H1 (cell line): ENCODE data around the gene INIP. TPM values are rescaled to one million over a fixed set of nuclear protein-coding genes. Genes with fewer than 3 reads are reported as not detected.

Source experiments
- CTCF ChIA-PET: fragments of 300-600 bp; sonication (Branson Sonifier 250); formaldehyde crosslinking; loops from one replicate; lab custom pipeline; 2021; ENCODE audit not compliant: partially characterized antibody; lab: Charles Lee
- POLR2A ChIA-PET: fragments of 300-600 bp; sonication (Branson Sonifier 250); formaldehyde crosslinking; loops from one replicate; lab custom pipeline; 2021; ENCODE audit warnings: inconsistent platforms; ENCODE audit not compliant: partially characterized antibody; lab: Charles Lee
- DNase-seq, 2 experiments: peaks; one replicate each; pipeline versions ENCODE4 v3.0.0 to v3.0.0-alpha.2; 2010 to 2022; ENCODE audit warnings: low spot score in 2 of 2, low read depth in 1 of 2, mixed read lengths in 1 of 2
- FAIRE-seq: peaks from 2 replicates; lab custom pipeline; 2011; peaks lifted over from hg19 to GRCh38; lab: Jason Lieb, UNC
- H2AFZ ChIP-seq: 2 replicates; pipeline ENCODE4 v1.8.1; 2012; ENCODE audit warnings: low read length, inconsistent platforms
- H2AK5ac ChIP-seq: 2 replicates; pipeline ENCODE4 v1.6.1; 2013; ENCODE audit warnings: low read depth, low read length
- H2BK120ac ChIP-seq: replicated peaks from 2 replicates; pipeline ENCODE3; 2013; ENCODE audit warnings: low read depth, low read length, inconsistent platforms
- H2BK12ac ChIP-seq: 2 replicates; pipeline ENCODE4 v1.6.1; 2013; ENCODE audit warnings: low read depth, low read length
- H2BK15ac ChIP-seq: 2 replicates; pipeline ENCODE4 v1.6.1; 2013; ENCODE audit warnings: low read length
- H2BK20ac ChIP-seq: 2 replicates; pipeline ENCODE4 v1.6.1; 2013; ENCODE audit warnings: low read length
- H2BK5ac ChIP-seq: 2 replicates; pipeline ENCODE4 v1.6.1; 2013; ENCODE audit warnings: low read depth, low read length
- H3K14ac ChIP-seq: 2 replicates; pipeline ENCODE4 v1.6.1; 2013; ENCODE audit warnings: inconsistent platforms; ENCODE audit not compliant: insufficient read length
- H3K18ac ChIP-seq: 2 replicates; pipeline ENCODE4 v1.6.1; 2013; ENCODE audit warnings: low read length; ENCODE audit errors: extremely low read depth
- H3K23ac ChIP-seq: 2 replicates; pipeline ENCODE4 v1.6.1; 2013; ENCODE audit warnings: inconsistent platforms; ENCODE audit not compliant: insufficient read length
- H3K23me2 ChIP-seq: 2 replicates; pipeline ENCODE4 v1.6.1; 2013; ENCODE audit warnings: low read depth, low read length
- H3K27ac ChIP-seq: 2 replicates; pipeline ENCODE4 v1.6.1; 2011; ENCODE audit warnings: low read depth, low read length, inconsistent platforms
- H3K27me3 ChIP-seq, 4 experiments: replicated peaks in 1 of 4; 1 replicate in 1 of 4; 2 replicates in 3 of 4; pipeline versions ENCODE4 v1.6.1 to v1.8.1; 2011 to 2013; ENCODE audit warnings: low read length in 3 of 4, mild to moderate bottlenecking in 3 of 4, inconsistent platforms in 2 of 4, mixed read lengths in 2 of 4, moderate library complexity in 1 of 4; ENCODE audit not compliant: control insufficient read depth in 3 of 4, insufficient read depth in 3 of 4; ENCODE audit errors: extremely low read depth in 1 of 4
- H3K36me3 ChIP-seq, 4 experiments: 2 replicates each; pipeline versions ENCODE4 v1.6.1 to v1.8.1; 2011 to 2013; ENCODE audit warnings: mild to moderate bottlenecking in 4 of 4, low read length in 3 of 4, moderate library complexity in 2 of 4, control low read depth in 1 of 4, inconsistent platforms in 1 of 4; ENCODE audit not compliant: insufficient read depth in 4 of 4, control insufficient read depth in 2 of 4
- H3K4ac ChIP-seq: replicated peaks from 2 replicates; pipeline ENCODE3; 2013; ENCODE audit warnings: low read length, low read depth, mixed read lengths, inconsistent platforms; ENCODE audit not compliant: insufficient read length
- H3K4me1 ChIP-seq, 4 experiments: replicated peaks in 1 of 4; 1 replicate in 1 of 4; 2 replicates in 3 of 4; pipeline versions ENCODE4 v1.6.1 to v1.8.1; 2011 to 2013; ENCODE audit warnings: low read length in 3 of 4, inconsistent platforms in 2 of 4, mixed read lengths in 1 of 4; ENCODE audit not compliant: insufficient read depth in 4 of 4, control insufficient read depth in 3 of 4
- H3K4me2 ChIP-seq, 2 experiments: 2 replicates each; pipeline versions ENCODE4 v1.6.1 to v1.8.1; 2011 to 2013; ENCODE audit warnings: low read depth in 2 of 2, low read length in 2 of 2, control low read depth in 1 of 2, inconsistent platforms in 1 of 2, mild to moderate bottlenecking in 1 of 2; ENCODE audit not compliant: insufficient read depth in 1 of 2
- H3K4me3 ChIP-seq, 4 experiments: fragments of 200-600, 300-600 bp in 1 of 4; sonication (generic), shearing (Covaris generic), sonication (Bioruptor Twin) in 1 of 4; 2 replicates each; pipeline versions ENCODE4 v1.5.1 to v1.8.1; 2011 to 2016; ENCODE audit warnings: low read length in 4 of 4, low read depth in 3 of 4, control low read depth in 2 of 4, inconsistent platforms in 2 of 4, mild to moderate bottlenecking in 2 of 4, mixed read lengths in 1 of 4, moderate library complexity in 1 of 4; ENCODE audit not compliant: insufficient read depth in 2 of 4; ENCODE audit errors: extremely low read depth in 1 of 4
- H3K56ac ChIP-seq: replicated peaks from 2 replicates; pipeline ENCODE3; 2013; ENCODE audit warnings: low read depth, mild to moderate bottlenecking, mixed read lengths, low read length, inconsistent platforms; ENCODE audit not compliant: insufficient read length
- H3K79me1 ChIP-seq: 2 replicates; pipeline ENCODE4 v1.6.1; 2013; ENCODE audit warnings: low read depth, low read length, control low read depth
- H3K79me2 ChIP-seq, 2 experiments: 2 replicates each; pipeline versions ENCODE4 v1.6.1 to v1.8.1; 2012 to 2013; ENCODE audit warnings: low read length in 2 of 2, mild to moderate bottlenecking in 2 of 2, inconsistent platforms in 1 of 2; ENCODE audit not compliant: insufficient read depth in 2 of 2, control insufficient read depth in 1 of 2
- H3K9ac ChIP-seq, 4 experiments: replicated peaks in 1 of 4; 1 replicate in 1 of 4; 2 replicates in 3 of 4; pipeline versions ENCODE4 v1.6.1 to v1.8.1; 2011 to 2013; ENCODE audit warnings: low read depth in 3 of 4, low read length in 3 of 4, control low read depth in 2 of 4, mild to moderate bottlenecking in 2 of 4, moderate library complexity in 2 of 4, inconsistent platforms in 1 of 4; ENCODE audit errors: extremely low read depth in 1 of 4
- H3K9me3 ChIP-seq, 2 experiments: 2 replicates each; pipeline versions ENCODE4 v1.6.1 to v1.8.1; 2012 to 2013; ENCODE audit warnings: mild to moderate bottlenecking in 2 of 2, moderate library complexity in 2 of 2, control low read depth in 1 of 2, inconsistent platforms in 1 of 2, low read depth in 1 of 2, low read length in 1 of 2, mixed read lengths in 1 of 2; ENCODE audit not compliant: insufficient read depth in 2 of 2
- H4K20me1 ChIP-seq, 2 experiments: replicated peaks in 1 of 2; 2 replicates each; pipeline versions ENCODE3 to v1.8.1; 2011 to 2013; ENCODE audit warnings: inconsistent platforms in 2 of 2, low read length in 2 of 2, mild to moderate bottlenecking in 1 of 2; ENCODE audit not compliant: insufficient read depth in 2 of 2, control insufficient read depth in 1 of 2
- H4K5ac ChIP-seq: 2 replicates; pipeline ENCODE4 v1.6.1; 2013; ENCODE audit warnings: low read length, low read depth, mixed read lengths, inconsistent platforms; ENCODE audit not compliant: insufficient read length
- H4K8ac ChIP-seq: 2 replicates; pipeline ENCODE4 v1.8.0; 2013; ENCODE audit warnings: mild to moderate bottlenecking, moderate library complexity, low read length, inconsistent platforms; ENCODE audit not compliant: insufficient read depth; ENCODE audit errors: extremely low read depth
- H4K91ac ChIP-seq: replicated peaks from 2 replicates; pipeline ENCODE3; 2013; ENCODE audit warnings: low read length, mixed read lengths, inconsistent platforms; ENCODE audit not compliant: insufficient read length
- CTCF ChIP-seq, 3 experiments: IDR thresholded peaks; 1 replicate in 2 of 3; 2 replicates in 1 of 3; pipeline versions ENCODE4 v1.5.1 to v1.6.1; 2011; ENCODE audit warnings: low read length in 3 of 3, mild to moderate bottlenecking in 3 of 3, inconsistent platforms in 2 of 3, low read depth in 1 of 3, moderate library complexity in 1 of 3; ENCODE audit not compliant: insufficient read depth in 1 of 3; ENCODE audit errors: control extremely low read depth in 1 of 3
- E2F6 ChIP-seq: IDR thresholded peaks from 2 replicates; pipeline ENCODE4 v1.6.1; 2012; ENCODE audit warnings: inconsistent platforms
- GABPA ChIP-seq: IDR thresholded peaks from 2 replicates; pipeline ENCODE4 v1.6.1; 2011; ENCODE audit warnings: mild to moderate bottlenecking, low read length, moderate library complexity, borderline replicate concordance; ENCODE audit not compliant: insufficient read depth
- HDAC2 ChIP-seq, 2 experiments: fragments of 300-600 bp in 1 of 2; sonication (generic) in 1 of 2; IDR thresholded peaks; 2 replicates each; pipeline ENCODE4 v1.6.1; 2011 to 2012; ENCODE audit warnings: low read depth in 2 of 2, low read length in 2 of 2, mild to moderate bottlenecking in 2 of 2, moderate library complexity in 2 of 2, borderline replicate concordance in 1 of 2, inconsistent platforms in 1 of 2
- HDAC6 ChIP-seq: IDR thresholded peaks from one replicate; pipeline ENCODE4 v1.7.1; 2012; ENCODE audit warnings: low read depth, mild to moderate bottlenecking, inconsistent platforms, low read length, moderate library complexity
- JUND ChIP-seq: IDR thresholded peaks from 2 replicates; pipeline ENCODE4 v1.6.1; 2011; ENCODE audit warnings: mild to moderate bottlenecking, improper control_type of control experiment, low read length
- KDM1A ChIP-seq: fragments of 200-600, 300-600 bp; sonication (generic); IDR thresholded peaks from 2 replicates; pipeline ENCODE4 v1.7.1; 2016; ENCODE audit warnings: mild to moderate bottlenecking, low read length, borderline replicate concordance
- SRF ChIP-seq: IDR thresholded peaks from 2 replicates; pipeline ENCODE4 v1.6.1; 2011; ENCODE audit warnings: mild to moderate bottlenecking, low read depth, low read length, moderate library complexity
- polyA plus RNA-seq, 7 experiments: library from polyadenylated mRNA; depleted of rRNA in 3 of 7; stranded (reverse) in 5 of 7; unstranded in 2 of 7; fragments of >200 nt in 5 of 7; fragments of 200-250 nt in 2 of 7; gene quantifications; 1 replicate in 5 of 7; 2 replicates in 1 of 7; 4 replicates in 1 of 7; pipeline versions ENCODE4 v1.2.1 to v1.2.3, GENCODE V29; 2011 to 2013; ENCODE audit warnings: missing spikeins in 2 of 7, mixed read lengths in 2 of 7
- total RNA-seq: library from RNA; stranded (reverse); fragmentation: NEBNext Ultra II Directional; extraction: Animal tissue kit (Norgen Biotek cat#: 25700); gene quantifications from 2 replicates; pipeline ENCODE4 v1.2.1, GENCODE V29; 2021

INIP gene
- total and polyA plus RNA-seq, 2 of the 8 experiments (the other 6 are each of a cell fraction or from before 2014, with no cell fraction given), result 10.7 to 18.3 TPM

- FAIRE-seq (no peak), DNase-seq (no peak)
- Histone ChIP-seq H4K20me1 (no peaks in the 10 kb centered on the region), H3K9ac (no peak overlapping the region), H3K23ac (no peak overlapping the region), H3K56ac (no peak overlapping the region), H3K4ac (no peak overlapping the region), H4K8ac (no peak overlapping the region), H2BK12ac (no peak overlapping the region), H2AK5ac (no peak overlapping the region), H3K4me2 (no peak overlapping the region), H3K4me3 (no peak overlapping the region), H4K91ac (no peak overlapping the region), H3K23me2 (no peaks in the 10 kb centered on the region), H2BK5ac (no peak overlapping the region), H3K9me3 (peaks cover 0 to 7% of the 10 kb centered on the region in 2 experiments; a peak in 2 of 4 replicates), H3K36me3 (no peaks in the 10 kb centered on the region), H2AFZ (no peak overlapping the region), H3K4me1 (peaks cover 0 to 4% (median 1%) of the 10 kb centered on the region in 4 experiments; a peak in 1 of 7 replicates), H3K27ac (no peak overlapping the region), H2BK20ac (no peak overlapping the region), H2BK120ac (no peak overlapping the region), H4K5ac (no peak overlapping the region), H3K79me1 (no peaks in the 10 kb centered on the region), H3K14ac (no peak overlapping the region), H3K79me2 (no peaks in the 10 kb centered on the region), H3K27me3 (no peaks in the 10 kb centered on the region), H3K18ac (no peak overlapping the region), H2BK15ac (no peak overlapping the region)
- ChIA-PET CTCF (no interaction called here), POLR2A (no interaction called here)
- TF ChIP-seq E2F6 (no peak), HDAC2 (IDR thresholded peaks at IDR 0.05; ENCODE audit: borderline replicate concordance in 1 of 2, low read depth in 2 of 2, low read length in 2 of 2) (0 out of 4 replicates have a peak, but pooled peaks of 1 of the 2 experiments have one; percentile 35), SRF (no peak), KDM1A (peak; percentile 93), HDAC6 (no peak), GABPA (no peak), CTCF (IDR thresholded peaks at IDR 0.05; ENCODE audit: control extremely low read depth in 1 of 3, insufficient read depth in 1 of 3, low read depth in 1 of 3, low read length in 3 of 3) (no peak), JUND (no peak)
Measured at GRCh38 chr9:112677040-112677439, 40.9 kb downstream of the INIP start.
